Calu3 (cell line): ENCODE measurements around the gene F8. TPM values are rescaled to one million over a fixed set of nuclear protein-coding genes. Genes with fewer than 3 reads are reported as not detected.

Source experiments
- BruUV-seq: library from RNA; stranded (reverse); fragments of 400-500 nt; replicated peaks from 2 replicates; lab custom pipeline; 2021; lab: Mats Ljungman, UMichigan
- CTCF ChIA-PET: fragments of 300-600 bp; sonication (Branson Sonifier 250); formaldehyde crosslinking; loops from one replicate; lab custom pipeline; 2022; ENCODE audit warnings: antibody characterized with exemption; lab: Charles Lee
- DNase-seq: peaks from one replicate; pipeline ENCODE4 v3.0.0; 2022
- H3K27ac Mint-ChIP-seq: one replicate; pipeline ENCODE4 v1.8.0; 2022; ENCODE audit warnings: mixed read lengths; ENCODE audit not compliant: unreplicated experiment
- H3K27me3 Mint-ChIP-seq: one replicate; pipeline ENCODE4 v1.8.0; 2022; ENCODE audit warnings: mixed read lengths; ENCODE audit not compliant: unreplicated experiment
- H3K36me3 Mint-ChIP-seq: one replicate; pipeline ENCODE4 v1.8.0; 2022; ENCODE audit warnings: mild to moderate bottlenecking, moderate library complexity, mixed read lengths; ENCODE audit not compliant: insufficient read depth, unreplicated experiment
- H3K4me1 Mint-ChIP-seq: one replicate; pipeline ENCODE4 v1.8.0; 2022; ENCODE audit warnings: mild to moderate bottlenecking, low read depth, mixed read lengths; ENCODE audit not compliant: unreplicated experiment
- H3K4me3 Mint-ChIP-seq: one replicate; pipeline ENCODE4 v1.8.0; 2022; ENCODE audit warnings: mild to moderate bottlenecking, low read depth, moderate library complexity, mixed read lengths; ENCODE audit not compliant: unreplicated experiment
- H3K9me3 Mint-ChIP-seq: one replicate; pipeline ENCODE4 v1.8.0; 2022; ENCODE audit warnings: low read depth, mixed read lengths; ENCODE audit not compliant: unreplicated experiment
- CTCF ChIP-seq: fragments of 200-600 bp; IDR thresholded peaks from one replicate; pipeline ENCODE4 v1.8.0; 2022; ENCODE audit warnings: antibody characterized with exemption; ENCODE audit not compliant: unreplicated experiment
- intact Hi-C: fragments of 100-400 bp; cut with micrococcal nuclease; formaldehyde crosslinking; loops from one replicate; pipeline ENCODE4 v1.10.0; 2022; ENCODE audit not compliant: unreplicated experiment
- total RNA-seq: library from RNA; stranded (reverse); gene quantifications from 2 replicates; pipeline ENCODE4 v1.2.3, GENCODE V29; 2022

F8 gene
- total RNA-seq, 1 experiment from 2014 or later, result 1.6 TPM

DNA sequence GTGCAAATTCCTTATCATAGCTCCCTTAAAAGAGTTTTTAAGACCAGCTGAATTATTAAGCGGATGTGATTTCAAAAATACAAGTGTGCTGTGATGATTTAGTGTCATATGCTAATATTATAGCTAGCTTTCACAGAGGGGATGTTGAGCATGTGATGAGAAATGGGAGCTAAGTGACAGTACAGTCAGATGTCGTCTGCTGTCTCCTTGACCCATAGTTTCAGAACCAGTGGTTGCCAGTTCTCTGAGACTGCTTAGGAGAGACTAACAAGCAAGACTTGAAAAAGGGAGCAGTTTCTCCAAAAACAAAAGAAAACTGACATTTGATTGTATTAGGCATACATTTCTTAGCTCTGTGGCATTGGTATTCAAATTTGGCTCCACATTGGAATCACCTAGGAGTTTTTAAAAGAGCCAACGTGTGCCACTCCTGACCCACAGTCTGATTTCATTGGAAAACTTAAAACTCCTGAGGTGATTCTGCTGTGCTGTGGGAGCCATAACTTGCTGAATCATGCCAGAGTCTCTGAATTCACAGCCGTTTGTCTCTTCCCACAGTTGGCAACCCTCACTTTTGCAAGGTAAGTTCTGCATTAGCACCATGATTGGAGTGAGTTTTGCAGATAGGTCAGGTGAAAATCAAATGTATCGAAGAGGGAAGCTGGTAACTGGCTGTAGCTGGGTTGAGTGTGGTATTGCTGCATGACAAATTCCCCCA is 24.4 kb upstream of the F8 start:
- no peaks in the 10 kb centered on the region for H3K27me3 Mint-ChIP-seq
- CTCF ChIA-PET, result no interaction called here
- no TSS peak for BruUV-seq

GRCh38 chrX:155046129-155046810 is 23.7 kb upstream of the F8 start:
- H3K36me3 Mint-ChIP-seq, result peaks cover 4% of the 10 kb centered on the region
- no peaks in the 10 kb centered on the region for H3K4me1 Mint-ChIP-seq
- intact Hi-C loops, result no loop called here
- CTCF ChIA-PET, result no interaction called here
- no peak for DNase-seq
- H3K27me3 Mint-ChIP-seq, result no peaks in the 10 kb centered on the region
- no peak for TF ChIP-seq CTCF
- no peaks in the 10 kb centered on the region for H3K9me3 Mint-ChIP-seq
- H3K4me3 Mint-ChIP-seq, result no peak overlapping the region
- no peak overlapping the region for H3K27ac Mint-ChIP-seq
- BruUV-seq, result no TSS peak

More for the DNA sequence above, 24.4 kb upstream of the F8 start:
- no peak for TF ChIP-seq CTCF
- no peak for DNase-seq
- intact Hi-C loops, result no loop called here
- Mint-ChIP-seq H3K36me3 (peaks cover 4% of the 10 kb centered on the region), H3K4me3 (no peak overlapping the region), H3K27ac (no peak overlapping the region), H3K9me3 (no peaks in the 10 kb centered on the region), H3K4me1 (no peaks in the 10 kb centered on the region)

DNA sequence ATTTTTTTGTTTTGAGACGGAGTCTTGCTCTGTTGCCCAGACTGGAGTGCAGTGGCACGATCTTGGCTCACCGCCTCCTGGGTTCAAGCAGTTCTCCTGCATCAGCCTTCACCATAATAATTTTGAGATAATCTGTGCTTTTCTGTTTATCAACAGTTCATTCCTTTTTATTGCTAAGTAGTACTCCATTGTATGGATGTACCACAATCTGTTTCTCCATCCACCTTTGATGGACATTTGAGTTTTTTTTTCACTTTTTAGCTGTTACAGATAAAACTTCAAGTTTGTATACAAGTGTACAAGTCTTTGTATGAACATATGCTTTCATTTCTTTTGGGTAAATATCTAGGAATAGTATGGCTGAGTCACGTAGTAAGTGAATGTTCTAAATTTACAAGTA is 13.2 kb upstream of the F8 start:
- BruUV-seq, result no TSS peak
- Mint-ChIP-seq H3K4me3 (no peak overlapping the region), H3K4me1 (no peaks in the 10 kb centered on the region), H3K36me3 (no peaks in the 10 kb centered on the region), H3K27me3 (no peaks in the 10 kb centered on the region), H3K9me3 (no peaks in the 10 kb centered on the region), H3K27ac (no peak overlapping the region)
- no peak for DNase-seq
- no peak for TF ChIP-seq CTCF
- intact Hi-C loops, result no loop called here
- CTCF ChIA-PET, result no interaction called here

DNA sequence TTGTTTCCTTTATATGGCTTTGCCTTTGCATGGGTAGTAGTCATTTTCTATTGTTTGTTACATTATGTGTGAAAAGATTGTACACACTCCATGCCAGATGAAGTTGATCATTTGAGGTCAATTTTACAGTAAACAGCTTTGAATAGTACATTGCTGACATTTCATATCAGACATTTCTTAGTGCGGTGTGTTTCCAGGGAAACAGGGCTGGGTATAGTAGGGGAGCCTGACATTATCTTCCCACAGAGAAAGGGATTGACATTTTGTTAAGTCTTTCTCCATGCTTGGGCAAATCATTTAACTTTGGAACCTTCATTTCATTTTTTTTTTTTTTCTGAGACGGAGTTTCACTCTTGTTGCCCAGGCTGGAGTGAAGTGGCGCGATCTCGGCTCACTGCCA is 9.1 kb upstream of the F8 start:
- TF ChIP-seq CTCF, result no peak
- no peaks in the 10 kb centered on the region for H3K27me3 Mint-ChIP-seq
- no TSS peak for BruUV-seq
- H3K36me3 Mint-ChIP-seq, result peaks cover 22% of the 10 kb centered on the region
- DNase-seq, result no peak
- no peak overlapping the region for H3K27ac Mint-ChIP-seq
- intact Hi-C loops, result no loop called here
- no peaks in the 10 kb centered on the region for H3K9me3 Mint-ChIP-seq
- CTCF ChIA-PET, result no interaction called here
- H3K4me3 Mint-ChIP-seq, result no peak overlapping the region
- peaks cover 9% of the 10 kb centered on the region for H3K4me1 Mint-ChIP-seq
